Measurements from ENCODE around the gene SERPINB2.

The SERPINB2 gene

DNA sequence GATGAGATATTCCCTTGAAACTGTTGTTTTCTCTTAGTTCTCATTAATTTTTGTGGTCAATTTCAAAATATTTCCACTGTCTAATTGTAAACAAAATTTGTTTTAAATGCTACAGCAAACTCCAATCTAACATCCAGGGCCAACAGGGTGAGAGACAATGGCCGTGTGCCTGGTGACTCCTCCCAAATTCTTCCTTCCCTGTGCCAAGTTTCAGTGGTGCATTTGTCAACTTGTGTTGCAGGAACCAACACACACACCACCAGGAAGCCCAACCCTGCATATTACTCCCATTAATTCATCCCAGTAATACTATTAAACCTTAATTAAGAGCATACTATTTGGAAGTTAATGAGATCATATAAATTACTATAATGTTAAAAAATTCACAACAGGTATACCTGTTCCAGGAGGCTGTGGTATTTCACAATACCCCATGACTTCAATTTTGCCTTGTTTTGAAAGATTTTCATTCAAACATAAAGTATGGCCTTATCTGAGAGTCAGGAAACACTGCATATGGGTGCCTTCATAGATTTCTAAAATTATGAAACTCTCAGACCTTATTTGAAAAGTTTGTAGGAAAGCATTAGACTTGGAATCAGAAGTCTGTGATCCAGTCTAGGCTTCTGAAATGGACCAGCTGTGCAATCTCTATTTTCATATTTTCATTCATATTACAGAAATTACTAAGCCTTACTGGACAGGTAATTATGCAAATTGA, 1.1 kb downstream of the SERPINB2 start:
- no peak for TF ChIP-seq YY1 (IDR thresholded peaks at IDR 0.05; ENCODE audit: low read depth)
- TF ChIP-seq EP300 (IDR thresholded peaks at IDR 0.05; ENCODE audit: borderline replicate concordance) = no peak
- no peak for TF ChIP-seq NFIC (IDR thresholded peaks at IDR 0.05)
- no peak for TF ChIP-seq USF1 (IDR thresholded peaks at IDR 0.05)
- no peak for TF ChIP-seq EGR1 (IDR thresholded peaks at IDR 0.05)
- no peak for TF ChIP-seq RAD21 (IDR thresholded peaks at IDR 0.05; ENCODE audit: low read depth)

DNA sequence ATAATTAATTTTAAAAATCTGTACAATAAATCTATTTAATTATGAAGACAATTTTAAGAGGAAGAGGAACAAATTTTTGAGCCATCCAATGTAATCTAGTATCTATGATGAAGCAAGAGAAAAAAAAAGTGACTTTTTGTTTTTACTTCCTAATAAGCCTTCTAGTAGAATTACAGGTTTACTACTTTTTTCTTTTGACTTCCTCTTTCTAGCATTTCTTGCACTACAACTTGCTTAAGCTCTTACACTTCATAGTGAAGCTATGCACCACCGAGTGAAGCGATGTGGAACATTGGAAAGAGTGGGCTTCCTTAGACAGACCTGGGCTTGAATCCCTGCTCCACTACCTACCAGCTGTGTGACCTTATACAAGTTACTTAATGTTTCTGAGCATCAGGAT, 2.1 kb downstream of the SERPINB2 start:
- no peak for TF ChIP-seq FOXM1 (IDR thresholded peaks at IDR 0.05; ENCODE audit: borderline replicate concordance, low read depth)
- no peak for TF ChIP-seq TCF12 (IDR thresholded peaks at IDR 0.05; ENCODE audit: low read depth)
- TF ChIP-seq, protein P1, sequence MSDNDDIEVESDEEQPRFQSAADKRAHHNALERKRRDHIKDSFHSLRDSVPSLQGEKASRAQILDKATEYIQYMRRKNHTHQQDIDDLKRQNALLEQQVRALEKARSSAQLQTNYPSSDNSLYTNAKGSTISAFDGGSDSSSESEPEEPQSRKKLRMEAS (IDR thresholded peaks at IDR 0.05) = no peak
- TF ChIP-seq CEBPB (IDR thresholded peaks at IDR 0.05) = no peak
- TF ChIP-seq EP300 (IDR thresholded peaks at IDR 0.05; ENCODE audit: borderline replicate concordance) = no peak
- TF ChIP-seq USF1 (IDR thresholded peaks at IDR 0.05) = no peak
- no peak for TF ChIP-seq NFIC (IDR thresholded peaks at IDR 0.05)
- TF ChIP-seq REST (IDR thresholded peaks at IDR 0.05; ENCODE audit: low read depth) = no peak
- TF ChIP-seq TEAD4 (IDR thresholded peaks at IDR 0.05) = no peak
- TF ChIP-seq TAF1 (IDR thresholded peaks at IDR 0.05; ENCODE audit: low read depth) = no peak
- TF ChIP-seq YY1 (IDR thresholded peaks at IDR 0.05; ENCODE audit: low read depth) = no peak
- no peak for TF ChIP-seq EGR1 (IDR thresholded peaks at IDR 0.05)
- TF ChIP-seq RAD21 (IDR thresholded peaks at IDR 0.05; ENCODE audit: low read depth) = no peak
- TF ChIP-seq CREB1 (IDR thresholded peaks at IDR 0.05; ENCODE audit: low read depth) = no peak
- TF ChIP-seq ZBTB7A (IDR thresholded peaks at IDR 0.05; ENCODE audit: low read depth) = no peak

GRCh38 chr18:63890237-63890949, 2.9 kb downstream of the SERPINB2 start:
- TF ChIP-seq NFIC (IDR thresholded peaks at IDR 0.05) = no peak
- no peak for TF ChIP-seq ZBTB7A (IDR thresholded peaks at IDR 0.05; ENCODE audit: low read depth)
- TF ChIP-seq CEBPB (IDR thresholded peaks at IDR 0.05) = no peak
- TF ChIP-seq EP300 (IDR thresholded peaks at IDR 0.05; ENCODE audit: borderline replicate concordance) = no peak
- TF ChIP-seq TEAD4 (IDR thresholded peaks at IDR 0.05) = no peak
- TF ChIP-seq USF1 (IDR thresholded peaks at IDR 0.05) = no peak
- no peak for TF ChIP-seq EGR1 (IDR thresholded peaks at IDR 0.05)
- no peak for TF ChIP-seq REST (IDR thresholded peaks at IDR 0.05; ENCODE audit: low read depth)
- TF ChIP-seq TCF12 (IDR thresholded peaks at IDR 0.05; ENCODE audit: low read depth) = no peak
- TF ChIP-seq TAF1 (IDR thresholded peaks at IDR 0.05; ENCODE audit: low read depth) = no peak
- TF ChIP-seq CREB1 (IDR thresholded peaks at IDR 0.05; ENCODE audit: low read depth) = no peak
- TF ChIP-seq, protein P1 (IDR thresholded peaks at IDR 0.05) = no peak
- TF ChIP-seq FOXM1 (IDR thresholded peaks at IDR 0.05; ENCODE audit: borderline replicate concordance, low read depth) = no peak
- no peak for TF ChIP-seq RAD21 (IDR thresholded peaks at IDR 0.05; ENCODE audit: low read depth)
- no peak for TF ChIP-seq YY1 (IDR thresholded peaks at IDR 0.05; ENCODE audit: low read depth)

DNA sequence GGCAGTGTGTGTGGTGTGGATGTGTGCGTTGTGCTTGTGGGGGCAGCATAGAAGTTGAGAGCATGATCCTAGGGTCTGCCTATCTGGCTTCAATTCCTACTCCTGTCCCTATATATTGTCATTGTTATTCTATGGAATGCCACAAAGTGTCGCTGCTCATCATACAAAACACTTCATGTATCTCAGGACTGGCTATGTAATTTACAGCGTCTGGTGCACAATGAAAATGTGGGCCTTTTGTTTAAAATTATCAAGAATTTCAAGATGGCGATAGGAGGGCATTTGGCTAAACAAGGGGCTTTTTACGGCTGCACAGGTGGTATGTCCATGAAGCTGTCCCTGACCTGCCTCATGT, 3.4 kb downstream of the SERPINB2 start:
- TF ChIP-seq REST (IDR thresholded peaks at IDR 0.05; ENCODE audit: low read depth) (no peak), RAD21 (IDR thresholded peaks at IDR 0.05; ENCODE audit: low read depth) (peak; percentile 25; the same call in 1 of the 2 replicates), YY1 (IDR thresholded peaks at IDR 0.05; ENCODE audit: low read depth) (no peak)
